LNCAP (cell line): Measurements from ENCODE around the gene TLE5.

Source experiments
- TF ChIP-seq, protein P1 (sequence below): fragments of 450-650 bp; IDR thresholded peaks from 2 replicates; pipeline ENCODE4 v1.5.1; 2017; ENCODE audit warnings: mild to moderate bottlenecking

Gene TLE5

DNA sequence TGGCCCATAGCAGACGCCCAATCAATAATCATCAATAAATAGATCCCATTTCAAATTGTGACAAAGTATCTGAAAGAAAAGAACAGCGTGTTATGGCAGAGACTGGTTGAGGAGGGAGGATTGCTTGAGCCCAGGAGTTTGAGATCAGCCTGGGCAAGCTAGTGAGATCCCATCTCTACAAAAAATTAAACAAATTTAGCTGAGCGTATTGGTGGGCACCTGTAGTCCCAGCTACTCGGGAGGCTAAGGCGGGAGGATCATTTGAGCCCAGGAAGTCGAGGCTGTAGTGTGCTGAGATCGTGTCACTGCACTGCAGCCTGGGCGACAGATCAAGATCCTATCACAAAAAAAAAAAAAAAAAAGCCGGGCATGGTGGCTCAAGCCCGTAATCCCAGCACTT is 25.5 kb upstream of the TLE5 start:
- TF ChIP-seq, protein P1, sequence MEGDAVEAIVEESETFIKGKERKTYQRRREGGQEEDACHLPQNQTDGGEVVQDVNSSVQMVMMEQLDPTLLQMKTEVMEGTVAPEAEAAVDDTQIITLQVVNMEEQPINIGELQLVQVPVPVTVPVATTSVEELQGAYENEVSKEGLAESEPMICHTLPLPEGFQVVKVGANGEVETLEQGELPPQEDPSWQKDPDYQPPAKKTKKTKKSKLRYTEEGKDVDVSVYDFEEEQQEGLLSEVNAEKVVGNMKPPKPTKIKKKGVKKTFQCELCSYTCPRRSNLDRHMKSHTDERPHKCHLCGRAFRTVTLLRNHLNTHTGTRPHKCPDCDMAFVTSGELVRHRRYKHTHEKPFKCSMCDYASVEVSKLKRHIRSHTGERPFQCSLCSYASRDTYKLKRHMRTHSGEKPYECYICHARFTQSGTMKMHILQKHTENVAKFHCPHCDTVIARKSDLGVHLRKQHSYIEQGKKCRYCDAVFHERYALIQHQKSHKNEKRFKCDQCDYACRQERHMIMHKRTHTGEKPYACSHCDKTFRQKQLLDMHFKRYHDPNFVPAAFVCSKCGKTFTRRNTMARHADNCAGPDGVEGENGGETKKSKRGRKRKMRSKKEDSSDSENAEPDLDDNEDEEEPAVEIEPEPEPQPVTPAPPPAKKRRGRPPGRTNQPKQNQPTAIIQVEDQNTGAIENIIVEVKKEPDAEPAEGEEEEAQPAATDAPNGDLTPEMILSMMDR: no peak

GRCh38 chr19:3084943-3085342 is 22.6 kb upstream of the TLE5 start:
- TF ChIP-seq, protein P1: no peak

DNA sequence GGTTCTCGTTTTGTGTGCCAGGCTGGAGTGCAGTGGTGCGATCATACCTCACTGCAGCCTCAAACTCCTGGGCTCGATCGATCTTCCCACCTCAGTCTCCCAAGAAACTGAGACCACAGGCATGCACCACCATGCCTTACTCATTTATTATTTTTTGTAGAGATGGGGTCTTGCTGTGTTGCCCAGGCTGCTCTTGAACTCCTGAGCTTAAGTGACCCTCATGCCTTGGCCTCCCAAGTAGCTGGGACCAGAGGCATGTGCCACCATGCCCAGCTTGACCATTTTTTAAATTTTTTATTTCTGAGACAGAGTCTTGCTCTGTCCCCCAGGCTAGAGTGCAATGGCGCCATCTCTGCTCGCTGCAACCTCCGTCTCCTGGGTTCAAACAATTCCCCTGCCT is 21.7 kb upstream of the TLE5 start:
- TF ChIP-seq, protein P1: no peak

GRCh38 chr19:3082331-3082730 is 20.0 kb upstream of the TLE5 start:
- TF ChIP-seq, protein P1: no peak

GRCh38 chr19:3080286-3080685 is 18.0 kb upstream of the TLE5 start:
- TF ChIP-seq, protein P1: no peak

- TF ChIP-seq, protein P1: no peak
These were observed 17.3 kb upstream of the TLE5 start for GRCh38 chr19:3079578-3079977.

DNA sequence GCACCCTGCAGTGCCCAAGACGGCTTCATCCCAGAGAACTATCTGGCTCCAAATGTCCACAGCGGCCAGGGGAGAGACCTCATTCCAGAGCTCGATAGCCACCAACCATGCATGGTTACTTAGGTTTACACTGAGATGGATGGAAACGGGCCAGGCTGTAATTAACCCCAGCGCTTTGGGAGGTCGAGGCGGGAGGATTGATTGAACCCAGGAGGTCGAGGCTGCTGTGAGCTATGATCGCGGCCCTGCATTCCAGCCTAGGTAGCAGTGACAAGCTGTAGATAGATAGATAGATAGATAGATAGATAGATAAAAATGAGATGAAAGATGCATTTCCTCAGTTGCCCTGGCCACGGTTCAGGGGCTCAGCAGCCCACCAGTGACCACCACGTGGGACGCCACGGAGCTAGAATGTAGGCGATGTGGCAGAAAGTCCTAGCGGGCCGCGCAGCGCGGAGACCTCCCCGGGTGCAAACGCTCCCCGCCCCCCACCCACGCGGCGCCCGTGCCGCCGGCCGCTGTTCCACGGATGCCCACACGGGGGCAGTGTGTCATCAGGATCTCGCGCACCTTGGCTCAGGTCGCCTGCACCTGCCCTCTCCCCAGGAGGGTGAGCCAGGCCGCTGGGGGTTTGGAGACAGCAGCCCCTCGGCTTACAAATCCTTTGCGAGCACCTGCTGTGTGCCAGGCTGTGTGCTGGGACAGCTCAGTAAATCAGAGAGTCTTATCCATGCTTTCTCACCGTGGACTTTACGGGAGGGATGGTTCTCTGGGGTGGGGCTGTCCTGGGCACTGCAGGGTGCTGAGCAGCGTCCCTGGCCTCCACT is 13.5 kb upstream of the TLE5 start:
- TF ChIP-seq, protein P1: peak; percentile 96
